Posterior vena cava (tissue), 2 donors: ENCODE results near the gene HSPB6. TPM values are rescaled to one million over a fixed set of nuclear protein-coding genes. Genes with fewer than 3 reads are reported as not detected.

Experiments used
- DNase-seq: peaks from one replicate; pipeline ENCODE4 v3.0.0-alpha.2; 2020; ENCODE audit warnings: low spot score
- intact Hi-C, 2 donors: fragments of 100-400 bp; cut with DNase I; formaldehyde crosslinking; loops; one replicate each; pipeline versions ENCODE4 v1.14.1 to v1.14.2; 2022 to 2023
- total RNA-seq, 2 donors: library from RNA; stranded (reverse); fragmentation: NEBNext Ultra II Directional; extraction: Animal tissue kit (Norgen Biotek cat#: 25700); gene quantifications; one replicate each; pipeline ENCODE4 v1.2.1, GENCODE V29; 2021
- donor health status: DM: yes; HTN: yes; CAD: no.
- donor health status: DM: yes; HTN: yes; CAD: no.

The HSPB6 gene
- total RNA-seq, 2 donors from 2014 or later: 290 to 412 TPM

- intact Hi-C loops: no loop called here
- no peak for DNase-seq
Observed at GRCh38 chr19:35723671-35724070, 33.2 kb downstream of the HSPB6 start.

GRCh38 chr19:35722897-35723296 is 33.9 kb downstream of the HSPB6 start:
- intact Hi-C loops: no loop called here
- DNase-seq: no peak

- intact Hi-C loops: no loop called here
Observed at GRCh38 chr19:35722461-35722860, 34.4 kb downstream of the HSPB6 start.

GRCh38 chr19:35721374-35721773 is 35.5 kb downstream of the HSPB6 start:
- DNase-seq: no peak
- intact Hi-C loops: no loop called here

More at GRCh38 chr19:35722461-35722860, 34.4 kb downstream of the HSPB6 start:
- DNase-seq: no peak

- intact Hi-C loops: no loop called here
- no peak for DNase-seq
Observed at GRCh38 chr19:35720648-35721047, 36.2 kb downstream of the HSPB6 start.

GRCh38 chr19:35720163-35720524 is 36.7 kb downstream of the HSPB6 start:
- DNase-seq: peak; percentile 74
- intact Hi-C loops: no loop called here

GRCh38 chr19:35719402-35720162 is 37.2 kb downstream of the HSPB6 start:
- no peak for DNase-seq
- intact Hi-C loops: loop anchor here in 1 of 2 donors (10.0 kb wide), 1 partner anchor 215 kb away; the partner anchor contains the start of gene LRFN3

GRCh38 chr19:35718345-35719041 is 38.3 kb downstream of the HSPB6 start:
- intact Hi-C loops: loop anchor here in 1 of 2 donors (10.0 kb wide), 1 partner anchor 216 kb away; the partner anchor contains the start of gene LRFN3
- DNase-seq: peak; percentile 88

- DNase-seq: no peak
- intact Hi-C loops: loop anchor here in 1 of 2 donors (10.0 kb wide), 1 partner anchor 217 kb away; the partner anchor contains the start of gene LRFN3
Observed at GRCh38 chr19:35717665-35718344, 39.0 kb downstream of the HSPB6 start, which contains the start of gene KMT2B. TSS of gene KMT2B (plus strand) at chr19:35718003. CDS start at chr19:35718019, 16 bp downstream.

GRCh38 chr19:35716801-35717664 is 39.8 kb downstream of the HSPB6 start:
- intact Hi-C loops: loop anchor here in 1 of 2 donors (10.0 kb wide), 1 partner anchor 218 kb away; the partner anchor contains the start of gene LRFN3
- peak; percentile 98 for DNase-seq

- DNase-seq: peak; percentile 91
Observed at GRCh38 chr19:35715981-35716800, 40.6 kb downstream of the HSPB6 start.

GRCh38 chr19:35715355-35715809 is 41.4 kb downstream of the HSPB6 start:
- intact Hi-C loops: loop anchor here in 1 of 2 donors (10.0 kb wide), 1 partner anchor 219 kb away; the partner anchor contains the start of gene LRFN3
- DNase-seq: no peak

More at GRCh38 chr19:35715981-35716800, 40.6 kb downstream of the HSPB6 start:
- intact Hi-C loops: loop anchor here in 1 of 2 donors (10.0 kb wide), 1 partner anchor 219 kb away; the partner anchor contains the start of gene LRFN3

GRCh38 chr19:35714601-35715354 is 42.1 kb downstream of the HSPB6 start:
- intact Hi-C loops: loop anchor here in 1 of 2 donors (10.0 kb wide), 1 partner anchor 220 kb away; the partner anchor contains the start of gene LRFN3

GRCh38 chr19:35713904-35714495 is 42.8 kb downstream of the HSPB6 start:
- intact Hi-C loops: loop anchor here in 1 of 2 donors (10.0 kb wide), 1 partner anchor 221 kb away; the partner anchor contains the start of gene LRFN3
- DNase-seq: no peak

More at GRCh38 chr19:35714601-35715354, 42.1 kb downstream of the HSPB6 start:
- DNase-seq: no peak

GRCh38 chr19:35713506-35713850 is 43.4 kb downstream of the HSPB6 start:
- intact Hi-C loops: loop anchor here in 1 of 2 donors (10.0 kb wide), 1 partner anchor 221 kb away; the partner anchor contains the start of gene LRFN3

More at GRCh38 chr19:35713506-35713850, 43.4 kb downstream of the HSPB6 start:
- DNase-seq: no peak
